HG02938 (cell line): Measurements from ENCODE around the gene DNMT1.
"Not testable (repeated sequence)": the region's sequence is repeated elsewhere in the genome, so short reads cannot be mapped to it uniquely, and the experiment has no call there.

Experiments used
- ATAC-seq: cut with Tn5 transposase; IDR thresholded peaks from one replicate; pipeline ENCODE4 v1.9.1; 2021; ENCODE audit warnings: mild to moderate bottlenecking, moderate library complexity; ENCODE audit not compliant: unreplicated experiment

Gene DNMT1

DNA sequence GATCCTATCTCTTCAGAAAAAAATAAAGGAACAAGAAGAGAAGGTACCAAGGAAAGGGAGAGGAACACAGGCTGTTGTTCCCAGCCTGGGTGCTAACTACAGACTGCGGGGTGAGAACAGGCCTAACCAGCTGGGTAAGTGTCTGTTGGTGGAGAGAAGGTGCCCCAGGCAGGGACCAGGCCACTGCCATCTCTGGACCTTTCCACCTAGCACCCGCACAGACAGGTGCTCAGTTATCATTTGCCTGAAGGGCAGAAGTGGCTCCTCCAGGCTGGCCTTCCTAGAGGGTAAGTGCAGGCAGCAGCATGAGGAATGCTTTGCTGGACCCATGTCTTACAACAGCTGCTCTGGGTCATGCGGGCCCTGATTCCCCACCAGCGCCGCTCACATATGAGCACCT lies 10.1 kb downstream of the DNMT1 start:
- ATAC-seq: no peak

GRCh38 chr19:10183926-10184325 lies 10.8 kb downstream of the DNMT1 start:
- ATAC-seq: no peak

- ATAC-seq: no peak
Measured at GRCh38 chr19:10182847-10183246, 11.9 kb downstream of the DNMT1 start.

DNA sequence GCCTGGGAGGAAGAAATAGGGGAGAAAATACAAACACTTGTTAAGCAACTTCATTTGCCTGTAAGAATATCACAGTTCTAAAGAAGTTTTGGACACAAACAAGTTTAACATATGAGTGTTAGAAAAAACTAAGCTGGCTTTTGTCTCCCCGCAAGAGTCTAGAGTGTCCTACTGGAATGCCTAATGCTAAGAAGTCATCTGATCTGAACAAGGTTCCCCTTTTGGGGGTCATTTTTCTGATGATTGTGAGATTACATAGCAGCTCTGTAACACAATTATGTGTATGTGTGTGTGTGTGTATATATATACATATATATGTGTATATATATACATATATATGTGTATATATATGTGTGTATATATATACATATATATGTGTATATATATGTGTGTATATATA lies 12.7 kb downstream of the DNMT1 start:
- ATAC-seq: no peak

DNA sequence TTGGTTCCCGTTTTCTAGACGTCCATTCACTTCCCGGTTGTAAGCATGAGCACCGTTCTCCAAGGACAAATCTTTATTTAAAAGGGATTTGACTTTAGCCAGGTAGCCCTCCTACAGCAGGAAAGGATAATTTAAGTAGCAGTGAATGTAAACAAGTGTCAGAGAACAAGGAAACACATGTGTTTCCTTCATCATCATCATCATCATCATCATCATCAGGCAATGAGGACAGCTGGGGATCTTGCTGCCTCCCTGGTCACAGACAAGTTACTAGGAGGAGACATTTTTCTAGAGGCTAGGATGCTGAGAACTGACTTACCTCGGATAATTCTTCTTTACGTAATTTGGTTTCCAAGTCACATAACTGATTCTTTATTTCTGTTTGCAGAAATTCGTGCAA lies 14.3 kb downstream of the DNMT1 start:
- no peak for ATAC-seq

- not testable (repeated sequence) for ATAC-seq
Measured at GRCh38 chr19:10180024-10180423, 14.7 kb downstream of the DNMT1 start.

- ATAC-seq: no peak
Measured at GRCh38 chr19:10173527-10173926, 21.2 kb downstream of the DNMT1 start.

- ATAC-seq: no peak
Measured at GRCh38 chr19:10168386-10168948, 26.3 kb downstream of the DNMT1 start.

DNA sequence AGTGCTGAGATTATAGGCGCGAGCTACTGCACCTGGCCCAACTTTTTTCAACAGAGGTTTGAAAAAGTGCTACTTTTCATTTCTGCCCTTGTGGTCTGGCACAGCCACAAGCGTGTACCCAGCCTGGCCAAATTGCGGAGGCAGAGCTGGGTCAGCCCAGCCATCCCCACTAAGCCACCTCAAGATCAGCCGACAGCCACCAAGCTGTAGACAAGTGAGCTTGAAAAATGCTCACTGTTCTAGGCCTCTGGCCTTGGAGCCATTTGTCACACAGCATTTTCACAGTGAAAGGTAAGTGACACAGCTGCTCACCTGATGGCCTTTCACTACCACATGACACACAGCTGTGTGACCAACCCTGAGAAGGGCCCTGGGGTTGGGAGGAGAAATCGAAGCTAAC lies 27.3 kb downstream of the DNMT1 start:
- ATAC-seq: no peak

GRCh38 chr19:10166501-10166900 lies 28.3 kb downstream of the DNMT1 start:
- not testable (repeated sequence) for ATAC-seq

DNA sequence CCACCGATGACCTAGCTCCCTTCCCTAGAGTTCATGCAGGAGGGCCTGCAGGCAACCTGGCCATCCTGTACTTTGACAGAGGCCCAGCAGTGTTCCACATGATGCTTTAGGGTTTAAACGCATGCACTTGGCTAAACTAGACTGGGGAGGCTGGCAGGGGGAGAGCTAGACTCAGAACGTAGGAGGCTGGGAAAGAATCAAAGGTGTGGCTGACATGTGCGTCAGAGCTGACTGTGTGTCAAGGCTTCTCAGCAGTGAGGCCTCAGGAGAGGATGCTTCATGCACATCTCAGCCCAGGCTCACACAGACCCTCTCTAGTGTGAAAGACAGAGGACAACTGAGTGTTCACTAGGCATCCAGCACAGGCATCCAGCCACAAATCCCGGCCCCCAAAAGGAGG lies 28.7 kb downstream of the DNMT1 start:
- ATAC-seq: no peak

DNA sequence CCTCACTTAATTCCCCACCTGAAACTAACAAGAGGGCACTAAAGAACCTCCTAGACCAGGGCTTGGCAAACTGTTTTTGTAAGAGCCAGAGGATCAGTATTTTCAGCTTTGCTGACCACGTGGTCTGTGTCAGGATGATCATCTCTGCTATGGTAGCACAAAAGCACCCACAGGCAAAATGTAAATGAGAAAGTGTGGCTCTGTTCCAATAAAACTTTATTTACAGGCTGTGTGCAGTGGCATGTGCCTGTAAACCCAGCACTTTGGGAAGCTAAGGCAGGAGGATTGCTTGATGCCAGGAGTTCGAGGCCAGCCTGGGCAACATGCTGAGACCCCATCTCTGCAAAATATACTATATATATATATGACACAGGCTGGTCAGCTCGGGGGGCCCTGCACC lies 31.2 kb downstream of the DNMT1 start:
- no peak for ATAC-seq

- ATAC-seq: no peak
Measured at GRCh38 chr19:10159610-10160009, 35.1 kb downstream of the DNMT1 start.

GRCh38 chr19:10158485-10158884 lies 36.3 kb downstream of the DNMT1 start:
- no peak for ATAC-seq

DNA sequence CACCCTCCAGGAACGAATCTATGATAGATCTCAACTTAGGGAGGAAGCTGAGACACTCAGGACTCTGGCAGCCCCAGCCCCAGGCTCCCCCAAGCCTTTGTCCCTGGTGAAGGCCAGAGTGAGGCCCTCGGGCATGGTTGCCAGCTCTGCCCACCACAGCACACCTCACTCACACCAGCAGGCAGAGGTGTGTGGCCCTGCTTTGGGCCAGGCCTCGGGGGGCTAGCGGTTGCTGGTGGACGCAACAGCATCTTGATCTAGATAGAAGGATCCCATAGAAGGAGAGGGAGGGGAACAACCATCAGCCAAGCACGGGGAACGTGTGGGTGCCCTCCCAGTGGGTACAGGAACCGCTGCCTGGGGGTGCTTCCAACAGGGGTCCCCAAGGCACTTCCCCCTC lies 36.7 kb downstream of the DNMT1 start:
- ATAC-seq: no peak

DNA sequence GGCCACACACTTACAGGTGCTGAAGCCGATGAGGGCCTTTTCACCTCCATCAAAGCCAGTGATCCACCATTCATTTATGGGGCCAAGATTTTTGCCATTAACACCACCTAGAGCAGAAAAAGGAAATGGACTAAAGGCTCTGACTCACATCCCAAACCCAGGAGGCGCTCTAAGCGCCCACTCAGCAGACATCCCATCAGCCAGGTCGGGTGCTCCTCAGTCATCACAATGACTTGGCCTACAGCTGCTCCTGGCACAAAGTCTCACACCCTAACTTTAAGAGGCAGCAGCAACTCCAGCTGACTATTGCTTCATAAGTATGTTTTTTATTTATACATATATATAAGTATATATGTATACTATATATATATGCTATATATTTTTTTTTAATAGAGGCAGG lies 38.9 kb downstream of the DNMT1 start:
- no peak for ATAC-seq

DNA sequence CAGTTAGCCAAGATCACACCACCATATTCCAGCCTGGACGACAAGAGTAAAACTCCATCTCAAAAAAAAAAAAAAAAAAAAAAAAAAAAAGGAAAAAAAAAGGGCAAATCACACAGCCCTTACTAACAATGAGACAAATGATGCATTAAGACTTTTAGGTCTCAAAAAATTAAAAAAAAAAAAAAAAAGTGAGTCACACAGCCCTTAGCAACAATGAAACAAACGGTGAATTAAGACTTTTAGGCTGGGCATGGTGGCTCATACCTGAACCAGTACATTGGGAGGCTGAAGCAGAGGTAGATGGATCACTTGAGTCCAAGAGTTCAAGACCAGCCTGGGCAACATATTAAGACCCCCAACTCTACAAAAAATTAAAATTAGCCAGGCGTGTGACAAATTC lies 42.7 kb downstream of the DNMT1 start:
- ATAC-seq: no peak

DNA sequence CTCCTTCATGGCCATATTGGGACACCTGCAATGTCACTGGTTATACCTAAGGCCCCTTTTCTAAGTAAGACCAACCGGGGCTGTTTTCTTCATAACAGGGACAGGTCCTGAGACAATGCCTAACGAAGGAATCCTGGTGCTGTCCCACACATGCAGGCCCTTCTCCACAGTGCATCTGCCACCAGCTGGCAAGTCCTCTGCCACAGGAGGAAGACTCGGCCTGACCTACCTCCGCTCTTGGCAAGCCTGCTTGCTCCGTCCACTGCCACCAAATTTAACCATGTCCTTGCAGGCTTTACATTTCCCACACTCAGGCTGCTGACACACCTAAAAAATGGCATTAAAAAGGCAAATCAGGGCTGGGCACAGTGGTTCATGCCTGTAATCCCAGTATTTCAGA lies 43.2 kb downstream of the DNMT1 start:
- no peak for ATAC-seq

DNA sequence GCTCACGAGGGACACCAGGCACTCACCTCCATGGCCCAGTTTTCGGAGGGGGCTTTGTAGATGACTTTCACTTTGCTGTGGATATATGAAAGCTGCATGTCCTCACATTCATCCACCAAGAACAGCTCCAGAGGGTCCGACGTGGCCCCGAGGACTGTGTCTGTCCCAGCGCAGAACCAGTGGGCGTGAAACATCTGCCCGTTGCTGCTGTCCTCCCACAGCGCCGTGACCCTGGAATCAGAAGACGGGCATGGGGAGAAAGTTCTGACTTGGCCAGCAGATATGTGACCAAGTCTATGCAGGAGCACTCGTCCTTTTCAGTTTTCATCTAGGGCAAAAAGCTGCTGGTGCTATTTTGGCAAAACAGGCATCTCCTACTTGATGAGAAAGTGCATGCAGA lies 45.3 kb downstream of the DNMT1 start:
- no peak for ATAC-seq

- ATAC-seq: no peak
Measured at GRCh38 chr19:10146142-10146541, 48.6 kb downstream of the DNMT1 start.

- ATAC-seq: no peak
Measured at GRCh38 chr19:10145031-10145430, 49.7 kb downstream of the DNMT1 start.

DNA sequence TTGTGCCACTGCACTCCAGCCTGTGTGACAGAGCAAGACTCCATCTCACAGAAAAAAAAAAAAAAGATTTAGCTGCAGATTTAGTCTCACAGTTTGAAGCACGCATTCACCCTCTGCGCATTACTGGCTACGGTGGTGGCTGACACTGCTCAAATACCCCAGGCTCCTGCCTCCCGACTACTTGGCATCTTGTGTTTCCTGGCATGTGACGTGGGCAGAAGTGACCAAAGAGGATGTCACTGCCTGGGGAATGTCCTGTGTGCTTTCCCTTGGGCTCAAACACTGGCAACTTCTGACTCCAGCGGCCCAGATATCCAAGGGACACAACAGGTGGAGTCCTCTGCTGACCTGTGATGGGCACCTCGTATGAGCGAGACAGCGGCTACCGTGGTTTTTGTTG lies 50.4 kb downstream of the DNMT1 start:
- ATAC-seq: no peak

- ATAC-seq: no peak
Measured at GRCh38 chr19:10143681-10144080, 51.1 kb downstream of the DNMT1 start.
